Medulla oblongata (tissue), 1 donor: ENCODE measurements around the gene SGK1.
"Not testable (repeated sequence)": the region's sequence is repeated elsewhere in the genome, so short reads cannot be mapped to it uniquely, and the experiment has no call there.

Experiments
- DNase-seq: peaks from one replicate; pipeline ENCODE4 v3.0.0-alpha.2; 2015; ENCODE audit errors: extremely low spot score

Gene SGK1

GRCh38 chr6:134223796-134224420, 94.0 kb downstream of the SGK1 start:
- DNase-seq, result no peak

GRCh38 chr6:134221250-134221649, 96.7 kb downstream of the SGK1 start:
- DNase-seq, result no peak

- DNase-seq, result no peak
Observed at GRCh38 chr6:134217798-134218140, 100.1 kb downstream of the SGK1 start.

- no peak for DNase-seq
Observed at GRCh38 chr6:134217105-134217797, 100.7 kb downstream of the SGK1 start.

GRCh38 chr6:134216301-134217010, 101.5 kb downstream of the SGK1 start:
- peak; percentile 70 for DNase-seq

- not testable (repeated sequence) for DNase-seq
Observed at GRCh38 chr6:134213410-134213809, 104.5 kb downstream of the SGK1 start.

GRCh38 chr6:134211297-134211696, 106.6 kb downstream of the SGK1 start:
- DNase-seq, result peak; percentile 53

GRCh38 chr6:134207421-134207820, 110.5 kb downstream of the SGK1 start:
- DNase-seq, result no peak

GRCh38 chr6:134205366-134205765, 112.5 kb downstream of the SGK1 start:
- no peak for DNase-seq

- not testable (repeated sequence) for DNase-seq
Observed at GRCh38 chr6:134204759-134205158, 113.2 kb downstream of the SGK1 start.

- DNase-seq, result no peak
Observed at GRCh38 chr6:134204031-134204430, 113.9 kb downstream of the SGK1 start.

- no peak for DNase-seq
Observed at GRCh38 chr6:134201716-134202115, 116.2 kb downstream of the SGK1 start.

GRCh38 chr6:134199848-134200606, 117.9 kb downstream of the SGK1 start:
- DNase-seq, result no peak

GRCh38 chr6:134198093-134198492, 119.8 kb downstream of the SGK1 start:
- no peak for DNase-seq

- DNase-seq, result not testable (repeated sequence)
Observed at GRCh38 chr6:134197685-134198084, 120.2 kb downstream of the SGK1 start.

- no peak for DNase-seq
Observed at GRCh38 chr6:134196568-134197193, 121.2 kb downstream of the SGK1 start.

GRCh38 chr6:134195985-134196384, 121.9 kb downstream of the SGK1 start:
- DNase-seq, result no peak

- DNase-seq, result no peak
Observed at GRCh38 chr6:134195164-134195906, 122.6 kb downstream of the SGK1 start.

GRCh38 chr6:134193536-134194498, 124.1 kb downstream of the SGK1 start:
- no peak for DNase-seq

- DNase-seq, result not testable (repeated sequence)
Observed at GRCh38 chr6:134192609-134193008, 125.3 kb downstream of the SGK1 start.
